T1000 (cell line): ENCODE results near the gene FGFR4.

Experiments used
- DNase-seq: peaks from one replicate; lab custom pipeline; 2025; ENCODE audit warnings: mixed read lengths; lab: John Stamatoyannopoulos, UW

FGFR4 gene

DNA sequence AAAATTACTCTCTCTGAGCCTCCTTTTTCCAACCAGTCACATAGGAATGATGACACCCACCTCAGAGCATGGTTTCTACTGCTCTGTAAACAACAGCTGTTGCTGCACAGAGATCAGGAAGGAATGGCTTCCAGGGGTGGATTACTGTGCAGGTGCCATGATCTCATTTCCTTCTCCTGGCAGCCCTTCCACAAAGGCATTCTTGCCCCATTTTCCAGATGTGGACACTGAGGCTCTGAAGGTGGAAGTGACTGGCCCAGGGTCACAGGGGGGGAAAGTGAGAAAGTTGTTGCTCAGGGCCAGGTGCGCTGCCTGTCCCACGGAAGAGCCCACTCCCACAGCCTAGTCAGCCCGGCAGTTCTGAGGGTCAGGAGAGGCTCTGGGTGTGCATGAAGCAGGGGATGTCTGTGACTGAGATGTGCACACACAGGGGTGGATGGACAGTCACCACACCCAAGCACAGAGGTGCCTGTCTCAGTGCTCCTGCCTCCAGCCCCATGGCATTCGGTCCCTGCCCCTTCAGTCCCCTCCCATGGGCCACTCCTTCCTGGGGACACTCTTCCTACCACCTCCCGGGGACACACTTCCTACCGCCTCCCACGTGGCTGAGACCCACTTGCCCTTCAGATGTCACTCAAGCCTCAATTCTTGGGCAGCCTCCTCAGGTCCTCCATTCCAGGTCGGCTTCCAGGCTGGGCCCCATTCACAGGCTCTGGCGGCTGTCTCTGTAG, 17.0 kb downstream of the FGFR4 start:
- DNase-seq: no peak

GRCh38 chr5:177105691-177106476, 19.2 kb downstream of the FGFR4 start:
- DNase-seq: no peak

- DNase-seq: no peak
Measured at GRCh38 chr5:177107159-177107558, 20.4 kb downstream of the FGFR4 start.

- no peak for DNase-seq
Measured at GRCh38 chr5:177109810-177110209, 23.1 kb downstream of the FGFR4 start.

GRCh38 chr5:177111720-177112394, 25.1 kb downstream of the FGFR4 start:
- DNase-seq: peak; percentile 43

DNA sequence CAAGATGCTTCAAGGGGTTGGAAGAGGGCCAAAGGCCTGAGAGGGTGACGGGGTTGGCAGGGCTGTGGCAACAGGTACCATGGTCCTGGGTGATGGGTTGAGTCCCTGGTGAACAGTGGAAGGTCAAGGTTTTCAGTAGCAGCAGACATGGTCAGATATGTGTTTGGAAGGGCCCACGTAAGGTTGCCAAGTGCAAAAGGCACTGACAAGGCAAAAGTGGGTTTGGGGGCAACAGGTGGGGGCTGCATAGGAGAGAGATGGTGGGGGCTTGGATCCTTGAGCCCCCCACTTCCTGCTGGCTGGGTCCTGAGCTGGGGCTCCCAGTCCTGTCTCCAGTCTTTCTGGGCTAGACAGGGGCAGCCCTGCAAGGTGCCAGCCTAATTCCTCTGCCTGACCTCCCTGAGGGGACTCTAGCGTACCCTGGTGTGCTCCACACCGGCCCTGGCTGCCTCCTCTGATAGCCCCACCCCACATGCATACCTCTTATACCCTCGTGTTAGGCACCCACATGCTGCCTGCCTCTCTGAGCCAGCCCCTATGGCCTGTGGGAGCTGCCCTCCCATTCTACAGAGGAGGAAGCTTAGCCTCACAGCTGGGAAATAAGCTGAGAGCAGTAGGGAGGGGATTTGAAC, 26.0 kb downstream of the FGFR4 start:
- no peak for DNase-seq

GRCh38 chr5:177113566-177114424, 27.1 kb downstream of the FGFR4 start:
- DNase-seq: peak; percentile 66

DNA sequence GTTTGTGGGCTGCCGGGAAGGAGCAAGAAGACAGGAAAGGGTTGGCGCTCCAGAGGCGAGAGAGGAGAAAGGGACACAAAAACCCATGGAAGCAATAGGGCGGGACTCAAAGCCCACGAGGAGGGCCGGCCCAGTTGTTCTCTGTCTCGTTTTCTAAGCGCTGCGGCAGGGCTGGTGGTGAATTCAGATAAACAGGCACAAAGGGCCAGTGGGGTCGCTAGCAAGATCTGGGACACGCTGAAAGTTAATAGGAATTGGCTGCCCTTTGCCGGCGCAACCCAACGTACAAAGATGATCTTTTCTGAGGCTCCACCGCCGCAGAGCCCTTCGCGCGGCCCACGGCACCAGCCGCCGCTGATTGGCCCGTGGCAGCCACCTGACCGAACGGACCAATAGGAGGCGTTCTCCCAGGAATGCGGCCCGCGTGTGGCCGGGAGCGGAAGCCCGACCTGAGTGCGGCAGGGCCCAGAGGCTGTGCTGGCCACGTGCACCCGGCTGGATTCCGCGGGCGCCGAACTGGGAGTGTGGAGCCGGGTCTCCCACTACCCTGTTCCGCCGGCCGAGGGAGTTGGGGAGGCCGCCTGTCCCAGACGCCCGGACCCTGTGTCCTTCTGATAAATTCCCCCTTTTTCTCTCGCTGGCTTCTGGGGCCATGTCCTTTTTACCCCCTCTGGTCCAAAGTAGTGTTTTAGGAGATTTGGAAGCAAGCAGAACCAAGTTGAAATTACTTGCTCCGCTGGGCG, 30.1 kb downstream of the FGFR4 start:
- no peak for DNase-seq

- no peak for DNase-seq
Measured at GRCh38 chr5:177117441-177118045, 30.8 kb downstream of the FGFR4 start.

DNA sequence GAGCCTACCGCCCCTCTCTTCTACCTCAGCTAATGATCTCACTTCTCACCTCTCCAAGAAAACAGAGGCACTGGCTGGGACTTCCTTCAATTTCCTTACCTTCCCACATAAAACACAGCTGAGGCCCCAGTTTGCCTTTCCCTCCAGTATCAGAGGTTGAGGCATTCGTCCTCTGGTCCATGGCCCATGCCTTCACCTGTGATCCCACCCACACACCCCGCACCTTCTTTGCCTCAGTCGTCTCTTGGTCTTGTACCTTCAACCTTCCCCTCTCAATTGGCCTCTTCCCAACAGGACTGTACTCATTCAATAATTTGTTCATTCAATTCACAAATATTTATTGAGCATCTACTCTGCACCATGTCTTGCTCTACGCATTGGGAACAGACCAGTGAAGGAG, 35.9 kb downstream of the FGFR4 start:
- DNase-seq: no peak

GRCh38 chr5:177123789-177124485, 37.2 kb downstream of the FGFR4 start:
- DNase-seq: no peak

- DNase-seq: no peak
Measured at GRCh38 chr5:177124486-177124991, 37.8 kb downstream of the FGFR4 start.

DNA sequence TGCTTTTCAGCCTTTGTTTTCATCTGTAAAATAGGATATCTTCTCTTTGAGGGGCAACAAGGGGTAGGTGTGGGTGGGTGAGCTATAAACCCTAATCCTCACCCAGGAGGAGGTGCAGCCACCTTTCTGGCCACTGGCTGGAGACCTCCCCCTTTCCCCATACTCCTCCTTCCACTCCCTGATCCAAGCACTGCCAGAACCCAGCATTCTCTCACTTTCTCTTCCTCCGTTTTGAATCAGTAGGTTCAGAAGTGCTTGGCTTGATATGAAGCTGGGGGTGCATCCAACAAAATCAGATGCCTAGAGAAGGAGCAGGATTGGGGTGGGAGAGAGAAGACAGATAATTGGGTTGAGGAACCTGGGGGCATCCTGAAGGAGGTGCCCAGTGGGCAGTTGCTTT, 40.1 kb downstream of the FGFR4 start:
- DNase-seq: no peak

DNA sequence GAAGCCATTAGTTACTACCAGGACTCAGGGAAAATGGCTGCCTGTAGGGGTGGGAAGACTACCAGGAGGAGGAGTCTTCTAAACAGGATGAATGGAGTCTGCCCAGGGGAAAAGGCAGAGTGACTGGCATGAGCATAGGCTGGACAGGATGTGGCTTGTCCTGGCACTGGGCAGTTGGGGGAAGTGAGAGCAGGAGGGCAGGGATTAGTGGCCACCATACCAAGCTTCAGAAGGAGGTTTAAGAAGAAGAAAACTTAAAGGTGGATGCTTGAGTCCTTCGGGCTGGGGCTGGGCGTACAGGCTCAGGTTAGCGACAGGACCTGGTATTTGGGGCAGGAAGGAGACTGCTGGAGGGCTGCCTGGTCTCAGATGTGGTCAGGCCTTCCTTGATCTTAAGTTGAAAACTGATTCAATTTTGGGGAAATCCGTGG, 41.9 kb downstream of the FGFR4 start:
- no peak for DNase-seq

GRCh38 chr5:177130211-177131018, 43.7 kb downstream of the FGFR4 start:
- DNase-seq: no peak

DNA sequence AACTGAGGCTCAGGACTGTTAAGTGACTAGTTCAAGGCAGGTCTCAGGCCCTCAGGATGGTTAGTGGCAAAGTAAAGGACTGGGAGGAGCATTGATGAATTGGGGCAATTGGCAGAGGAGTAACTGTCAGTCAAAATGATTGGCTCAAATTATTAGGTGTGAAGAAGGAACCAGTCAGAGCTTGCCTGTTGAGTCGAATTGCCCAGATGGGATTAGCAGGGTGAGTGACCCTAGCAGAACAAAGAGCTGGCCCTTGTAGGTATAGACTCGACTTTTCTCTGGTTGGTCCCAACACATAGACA, 44.3 kb downstream of the FGFR4 start:
- no peak for DNase-seq

DNA sequence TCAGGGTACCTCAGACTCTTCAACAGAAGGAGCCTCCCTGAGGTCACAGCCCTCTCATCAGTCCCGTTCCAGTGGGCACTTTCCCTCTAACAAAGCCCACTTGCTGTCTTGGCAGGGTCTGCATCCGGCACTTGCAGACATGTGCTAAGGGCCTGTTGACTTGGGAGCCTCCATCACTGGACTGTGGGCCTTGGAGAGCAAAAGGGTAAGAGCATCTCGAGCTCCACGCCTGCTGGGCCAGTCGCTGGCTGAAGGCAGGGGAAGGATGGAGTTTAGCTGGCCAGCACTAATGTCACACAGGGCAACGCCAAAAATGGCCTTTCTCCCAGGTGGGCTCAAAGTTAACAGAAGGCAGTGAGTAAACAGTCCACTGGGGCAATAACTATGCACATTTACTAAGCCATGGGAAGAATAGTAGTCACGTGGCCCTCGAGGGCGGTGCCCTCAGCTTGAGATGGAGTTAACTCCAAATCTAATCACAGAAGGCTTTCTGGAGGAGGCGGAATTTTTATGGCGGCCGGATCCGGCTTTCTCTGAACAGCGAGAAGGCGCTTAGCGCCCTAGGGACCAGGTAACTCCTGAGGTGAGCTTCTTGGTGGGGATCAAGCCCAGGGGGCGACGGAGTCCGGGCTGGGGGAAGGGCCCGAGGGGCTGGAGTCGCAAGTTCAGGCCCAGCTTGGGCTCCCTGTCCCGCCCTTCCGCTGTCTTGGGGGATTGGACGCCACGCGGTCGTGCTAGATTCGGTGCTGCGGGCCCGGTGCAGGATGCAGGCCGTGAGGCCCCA, 44.8 kb downstream of the FGFR4 start:
- no peak for DNase-seq
